Subcutaneous adipose tissue (tissue), 4 donors: ENCODE measurements around the gene HPSE. TPM values are rescaled to one million over a fixed set of nuclear protein-coding genes. Genes with fewer than 3 reads are reported as not detected.

Source experiments
- total RNA-seq, 4 donors: library from RNA; depleted of rRNA; stranded (reverse); fragments of >200 nt; gene quantifications; one replicate each; pipeline ENCODE4 v1.1.0, GENCODE V29; 2016
- TF ChIP-seq, protein P1 (sequence below): fragments of 450-650 bp; IDR thresholded peaks from one replicate; pipeline ENCODE4 v1.5.1; 2016; ENCODE audit warnings: low read depth, mild to moderate bottlenecking, control low read depth, antibody characterized with exemption, moderate library complexity

Gene HPSE
- total RNA-seq, 4 donors from 2014 or later = 0.75 to 5.4 (median 2.6) TPM

DNA sequence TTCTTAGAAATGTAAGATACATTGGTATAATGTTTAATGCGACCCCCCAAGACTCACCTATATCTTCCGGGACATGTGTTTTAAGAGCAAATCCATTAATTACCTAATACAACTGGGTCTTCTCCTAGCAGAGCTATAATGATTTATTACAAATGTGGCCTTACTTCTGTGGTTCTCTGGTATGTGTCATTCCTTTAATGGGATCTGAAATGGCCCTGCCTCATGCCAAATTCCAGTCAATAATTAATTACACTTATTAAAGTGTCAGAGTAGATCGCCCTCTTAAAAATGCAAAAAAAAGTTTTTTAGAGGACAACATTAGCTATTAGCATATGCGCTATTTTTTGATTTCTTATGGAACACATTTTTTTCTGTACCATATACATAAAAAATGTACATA is 17.0 kb downstream of the HPSE start:
- TF ChIP-seq, protein P1, sequence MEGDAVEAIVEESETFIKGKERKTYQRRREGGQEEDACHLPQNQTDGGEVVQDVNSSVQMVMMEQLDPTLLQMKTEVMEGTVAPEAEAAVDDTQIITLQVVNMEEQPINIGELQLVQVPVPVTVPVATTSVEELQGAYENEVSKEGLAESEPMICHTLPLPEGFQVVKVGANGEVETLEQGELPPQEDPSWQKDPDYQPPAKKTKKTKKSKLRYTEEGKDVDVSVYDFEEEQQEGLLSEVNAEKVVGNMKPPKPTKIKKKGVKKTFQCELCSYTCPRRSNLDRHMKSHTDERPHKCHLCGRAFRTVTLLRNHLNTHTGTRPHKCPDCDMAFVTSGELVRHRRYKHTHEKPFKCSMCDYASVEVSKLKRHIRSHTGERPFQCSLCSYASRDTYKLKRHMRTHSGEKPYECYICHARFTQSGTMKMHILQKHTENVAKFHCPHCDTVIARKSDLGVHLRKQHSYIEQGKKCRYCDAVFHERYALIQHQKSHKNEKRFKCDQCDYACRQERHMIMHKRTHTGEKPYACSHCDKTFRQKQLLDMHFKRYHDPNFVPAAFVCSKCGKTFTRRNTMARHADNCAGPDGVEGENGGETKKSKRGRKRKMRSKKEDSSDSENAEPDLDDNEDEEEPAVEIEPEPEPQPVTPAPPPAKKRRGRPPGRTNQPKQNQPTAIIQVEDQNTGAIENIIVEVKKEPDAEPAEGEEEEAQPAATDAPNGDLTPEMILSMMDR = no peak

DNA sequence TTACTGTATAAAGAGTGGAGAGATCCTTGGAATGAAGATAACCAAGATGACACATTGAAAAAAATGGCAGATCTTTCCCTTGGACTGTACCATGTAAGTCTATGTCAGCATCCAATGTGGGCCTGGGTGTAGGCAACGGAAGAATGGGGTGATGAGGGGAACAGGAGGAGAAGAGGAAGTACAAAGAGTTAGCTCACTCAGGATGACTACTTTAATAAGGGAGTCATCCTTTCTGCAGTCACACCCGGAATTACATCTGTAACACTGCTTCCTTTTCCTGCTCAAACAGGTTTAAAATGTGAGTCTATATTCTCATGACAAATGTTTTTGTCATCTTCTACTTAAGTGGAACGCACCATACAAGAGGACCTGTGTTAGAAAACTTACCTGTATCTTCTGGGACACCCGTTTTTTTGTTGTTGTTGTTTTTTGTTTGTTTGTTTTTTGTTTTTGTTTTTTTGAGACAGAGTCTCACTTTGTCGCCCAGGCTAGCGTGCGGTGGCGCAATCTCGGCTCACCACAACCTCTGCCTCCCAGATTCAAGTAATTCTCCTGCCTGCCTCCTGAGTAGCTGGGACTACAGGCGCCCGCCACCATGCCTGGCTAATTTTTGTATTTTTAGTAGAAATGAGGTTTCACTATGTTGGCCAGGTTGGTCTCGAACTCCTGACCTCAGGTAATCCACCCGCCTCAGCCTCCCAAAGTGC is 18.0 kb downstream of the HPSE start:
- TF ChIP-seq, protein P1 = no peak

GRCh38 chr4:83315341-83315870 is 19.2 kb downstream of the HPSE start:
- TF ChIP-seq, protein P1 = no peak

GRCh38 chr4:83308672-83309071 is 26.0 kb downstream of the HPSE start:
- TF ChIP-seq, protein P1 = no peak

DNA sequence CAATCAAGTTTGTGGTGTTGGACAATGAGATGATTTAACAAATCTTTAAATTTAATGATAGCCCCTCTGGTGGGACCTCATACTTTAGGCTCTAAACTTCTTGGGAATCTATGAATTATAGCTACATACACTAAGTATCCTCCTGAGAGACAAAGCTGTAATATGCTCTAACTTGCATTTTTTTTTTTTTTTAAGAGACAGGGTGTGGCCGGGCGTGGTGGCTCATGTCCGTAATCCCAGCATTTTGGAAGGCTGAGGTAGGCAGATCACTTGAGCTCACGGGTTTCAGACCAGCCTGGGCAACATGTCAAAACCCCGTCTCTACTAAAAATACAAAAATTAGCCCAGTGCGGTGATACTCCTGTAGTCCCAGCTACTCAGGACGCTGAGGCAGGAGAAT is 26.7 kb downstream of the HPSE start:
- TF ChIP-seq, protein P1 = no peak

DNA sequence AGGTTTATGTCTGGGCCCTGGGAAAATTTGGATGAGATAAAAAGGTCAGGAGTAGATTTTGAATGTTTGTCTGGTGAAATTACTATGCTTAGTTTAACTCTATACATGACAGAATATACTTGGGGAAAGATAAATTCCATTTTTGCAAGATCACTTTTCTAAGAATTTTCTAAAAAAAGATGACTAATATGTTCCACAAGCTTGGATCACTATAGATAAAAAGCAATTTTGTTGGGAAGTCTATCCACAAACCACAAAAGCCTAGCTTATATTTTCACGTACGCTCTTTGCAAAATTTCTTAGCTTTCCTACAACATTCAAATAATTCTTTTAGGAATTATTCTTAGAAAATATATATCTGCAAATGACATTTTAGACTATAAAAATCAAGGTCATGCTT is 29.5 kb downstream of the HPSE start:
- TF ChIP-seq, protein P1 = no peak

DNA sequence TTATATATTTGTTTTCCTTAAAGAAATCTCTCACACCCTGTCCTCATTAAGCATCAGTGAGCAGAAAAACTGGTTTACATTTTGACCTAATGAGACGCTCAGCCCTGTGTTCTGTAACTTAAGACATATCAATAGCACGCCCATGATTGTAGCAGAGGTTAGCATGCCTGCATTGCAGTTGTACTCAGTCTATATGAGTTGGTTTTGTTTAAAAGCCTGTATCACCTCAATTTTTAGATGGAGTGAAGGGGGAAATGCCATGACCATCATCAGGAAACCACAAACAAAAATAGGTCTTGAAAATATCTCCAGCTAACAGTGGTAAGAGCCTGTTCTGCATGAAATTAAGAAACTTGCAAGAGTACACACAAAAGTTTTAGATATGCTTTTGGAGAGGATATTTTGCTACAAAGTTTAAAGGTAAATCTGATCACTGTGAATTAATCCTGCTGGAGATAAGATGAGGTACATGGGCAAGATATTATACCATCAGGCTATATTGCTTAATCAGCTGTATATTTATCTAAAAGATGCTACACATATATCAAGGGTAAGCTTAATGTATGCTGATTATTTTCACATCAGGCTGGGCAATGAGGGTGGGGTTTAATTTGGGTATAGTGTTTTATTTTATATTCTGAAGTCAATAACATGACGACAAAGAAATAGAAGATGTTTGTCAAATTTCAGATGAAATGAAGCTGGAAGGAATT is 36.9 kb downstream of the HPSE start:
- TF ChIP-seq, protein P1 = no peak
